ENCODE data around the gene TBX1. TPM values are rescaled to one million over a fixed set of nuclear protein-coding genes. Genes with fewer than 3 reads are reported as not detected.

TBX1 gene
- total RNA-seq, 3 donors from 2014 or later, result 0.96 to 9.2 (median 2.9) TPM

DNA sequence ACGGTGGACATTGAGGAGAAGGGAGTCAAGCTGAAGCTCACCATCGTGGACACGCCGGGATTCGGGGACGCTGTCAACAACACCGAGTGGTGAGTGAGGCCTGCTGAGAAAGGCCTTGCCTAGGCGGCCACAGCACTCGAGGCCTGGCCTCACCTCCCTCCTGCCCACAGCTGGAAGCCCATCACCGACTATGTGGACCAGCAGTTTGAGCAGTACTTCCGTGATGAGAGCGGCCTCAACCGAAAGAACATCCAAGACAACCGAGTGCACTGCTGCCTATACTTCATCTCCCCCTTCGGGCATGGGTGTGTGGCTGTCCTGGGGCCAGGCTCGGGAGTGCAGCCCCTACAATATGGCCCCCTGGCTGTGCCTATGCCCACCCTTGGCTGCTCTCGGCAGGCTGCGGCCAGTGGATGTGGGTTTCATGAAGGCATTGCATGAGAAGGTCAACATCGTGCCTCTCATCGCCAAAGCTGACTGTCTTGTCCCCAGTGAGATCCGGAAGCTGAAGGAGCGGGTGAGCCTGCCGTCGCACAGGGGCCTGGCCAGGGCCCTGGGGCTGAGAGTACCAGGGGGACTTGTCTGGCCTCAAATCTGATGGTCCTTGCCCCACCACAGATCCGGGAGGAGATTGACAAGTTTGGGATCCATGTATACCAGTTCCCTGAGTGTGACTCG, 40.3 kb upstream of the TBX1 start:
- TF ChIP-seq, protein P1, sequence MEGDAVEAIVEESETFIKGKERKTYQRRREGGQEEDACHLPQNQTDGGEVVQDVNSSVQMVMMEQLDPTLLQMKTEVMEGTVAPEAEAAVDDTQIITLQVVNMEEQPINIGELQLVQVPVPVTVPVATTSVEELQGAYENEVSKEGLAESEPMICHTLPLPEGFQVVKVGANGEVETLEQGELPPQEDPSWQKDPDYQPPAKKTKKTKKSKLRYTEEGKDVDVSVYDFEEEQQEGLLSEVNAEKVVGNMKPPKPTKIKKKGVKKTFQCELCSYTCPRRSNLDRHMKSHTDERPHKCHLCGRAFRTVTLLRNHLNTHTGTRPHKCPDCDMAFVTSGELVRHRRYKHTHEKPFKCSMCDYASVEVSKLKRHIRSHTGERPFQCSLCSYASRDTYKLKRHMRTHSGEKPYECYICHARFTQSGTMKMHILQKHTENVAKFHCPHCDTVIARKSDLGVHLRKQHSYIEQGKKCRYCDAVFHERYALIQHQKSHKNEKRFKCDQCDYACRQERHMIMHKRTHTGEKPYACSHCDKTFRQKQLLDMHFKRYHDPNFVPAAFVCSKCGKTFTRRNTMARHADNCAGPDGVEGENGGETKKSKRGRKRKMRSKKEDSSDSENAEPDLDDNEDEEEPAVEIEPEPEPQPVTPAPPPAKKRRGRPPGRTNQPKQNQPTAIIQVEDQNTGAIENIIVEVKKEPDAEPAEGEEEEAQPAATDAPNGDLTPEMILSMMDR (IDR thresholded peaks at IDR 0.05), result no peak
- intact Hi-C loops (cut with DNase I; ENCODE audit: low total_unique reads), result no loop called here
- Histone ChIP-seq H3K4me3 (no peak overlapping the region), H3K36me3 (no peaks in the 10 kb centered on the region), H3K27ac (no peak overlapping the region), H3K27me3 (peaks cover 0 to 2% of the 10 kb centered on the region in 2 donors), H3K4me1 (peaks cover 5 to 9% of the 10 kb centered on the region in 2 donors), H3K9me3 (no peaks in the 10 kb centered on the region)
- DNase-seq (ENCODE audit: low spot score in 2 of 2), result no peak

DNA sequence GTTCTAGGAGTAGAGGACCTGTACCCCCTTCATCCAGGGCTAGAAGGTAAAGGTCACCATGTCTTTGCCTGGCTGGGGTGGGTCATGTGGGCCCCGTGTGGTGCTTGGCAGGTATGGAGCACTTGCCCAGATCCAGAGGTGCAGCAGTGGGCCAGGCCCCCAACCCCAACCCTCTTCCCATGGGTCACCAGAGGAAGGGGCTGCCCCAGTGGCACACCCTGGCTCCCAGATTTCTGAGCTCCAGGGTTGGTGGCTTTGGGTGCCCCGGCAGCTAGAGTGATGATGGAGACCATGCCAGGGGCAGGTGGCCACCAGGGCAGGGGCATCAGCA, 39.6 kb upstream of the TBX1 start:
- H3K36me3 ChIP-seq, result no peaks in the 10 kb centered on the region
- DNase-seq (ENCODE audit: low spot score in 2 of 2), result no peak
- H3K4me1 ChIP-seq, result peaks cover 5 to 9% of the 10 kb centered on the region in 2 donors
- peaks cover 0 to 2% of the 10 kb centered on the region in 2 donors for H3K27me3 ChIP-seq
- no peak overlapping the region for H3K27ac ChIP-seq
- TF ChIP-seq POLR2AphosphoS5 (IDR thresholded peaks at IDR 0.05) (no peak), POLR2A (IDR thresholded peaks at IDR 0.05) (no peak)
- TF ChIP-seq, protein P1 (IDR thresholded peaks at IDR 0.05), result no peak
- intact Hi-C loops (cut with DNase I; ENCODE audit: low total_unique reads), result no loop called here
- no peaks in the 10 kb centered on the region for H3K9me3 ChIP-seq
- no peak overlapping the region for H3K4me3 ChIP-seq

DNA sequence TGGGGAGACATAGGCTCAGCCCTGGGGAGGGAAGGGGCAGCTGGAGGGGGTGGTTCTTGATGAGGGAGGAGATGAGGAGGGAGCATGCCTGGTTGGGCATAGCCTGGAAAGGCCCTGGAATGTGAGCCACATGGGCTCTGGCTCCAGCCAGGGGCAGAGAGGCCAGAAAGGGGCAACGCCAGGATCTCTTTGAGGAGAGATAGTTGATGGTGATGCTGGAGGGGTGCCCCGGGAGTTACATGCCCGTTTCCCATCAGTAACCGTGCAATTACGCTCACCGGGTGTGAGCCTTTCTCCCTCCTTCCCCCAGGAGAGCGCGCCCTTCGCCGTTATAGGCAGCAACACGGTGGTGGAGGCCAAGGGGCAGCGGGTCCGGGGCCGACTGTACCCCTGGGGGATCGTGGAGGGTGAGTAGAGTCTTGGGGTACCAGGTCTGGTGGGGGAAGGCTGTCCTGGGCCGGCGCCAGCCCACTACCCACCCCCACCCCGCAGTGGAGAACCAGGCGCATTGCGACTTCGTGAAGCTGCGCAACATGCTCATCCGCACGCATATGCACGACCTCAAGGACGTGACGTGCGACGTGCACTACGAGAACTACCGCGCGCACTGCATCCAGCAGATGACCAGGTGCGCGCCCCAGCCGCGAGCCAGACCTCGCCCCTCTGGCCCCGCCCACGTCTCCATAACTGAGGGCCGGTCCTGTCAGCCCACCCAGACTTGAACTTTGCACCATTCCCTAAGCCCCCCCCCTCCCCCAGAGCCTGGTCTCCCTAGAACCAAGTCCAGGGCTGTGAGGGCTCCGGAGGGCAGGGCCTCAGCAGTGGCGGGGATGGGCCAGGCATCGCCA, 39.0 kb upstream of the TBX1 start:
- Histone ChIP-seq H3K4me1 (peaks cover 5 to 9% of the 10 kb centered on the region in 2 donors), H3K4me3 (no peak overlapping the region), H3K27me3 (peaks cover 0 to 2% of the 10 kb centered on the region in 2 donors), H3K27ac (no peak overlapping the region), H3K36me3 (no peaks in the 10 kb centered on the region), H3K9me3 (no peaks in the 10 kb centered on the region)
- DNase-seq (ENCODE audit: low spot score in 2 of 2), result no peak
- intact Hi-C loops (cut with DNase I; ENCODE audit: low total_unique reads), result no loop called here
- no peak for TF ChIP-seq POLR2A (IDR thresholded peaks at IDR 0.05)

DNA sequence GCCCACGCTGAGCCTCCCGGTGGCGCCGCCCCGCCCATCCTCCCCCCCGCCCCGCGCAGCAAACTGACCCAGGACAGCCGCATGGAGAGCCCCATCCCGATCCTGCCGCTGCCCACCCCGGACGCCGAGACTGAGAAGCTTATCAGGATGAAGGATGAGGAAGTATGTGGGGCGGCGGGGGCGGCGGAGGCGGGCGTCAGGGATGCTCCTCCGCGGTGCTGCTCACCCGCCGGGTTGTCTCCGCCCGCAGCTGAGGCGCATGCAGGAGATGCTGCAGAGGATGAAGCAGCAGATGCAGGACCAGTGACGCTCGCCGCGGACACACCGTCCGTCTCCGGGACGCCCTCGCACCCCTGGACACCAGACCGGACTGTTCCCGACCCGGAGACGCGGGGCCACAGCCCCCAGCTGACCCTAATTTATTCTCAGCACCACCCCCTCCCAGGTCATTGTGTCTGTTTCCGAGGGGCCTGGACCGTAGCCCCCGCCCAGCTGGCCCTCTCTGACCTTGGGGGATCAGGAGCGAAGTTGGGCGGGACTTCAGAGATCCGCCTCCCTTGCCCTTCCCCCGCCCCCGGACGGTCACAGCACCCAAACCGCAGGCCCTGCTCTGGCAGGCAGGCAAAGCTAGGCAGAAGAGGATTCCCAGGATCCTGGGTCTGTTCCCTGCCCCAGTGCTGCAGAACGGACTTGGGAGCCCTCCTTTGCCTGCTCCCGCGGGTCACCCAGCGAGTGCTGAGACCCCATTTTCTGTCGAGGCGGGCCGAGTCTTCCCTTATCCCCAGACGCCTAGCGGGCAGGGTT, 38.2 kb upstream of the TBX1 start:
- H3K27me3 ChIP-seq, result peaks cover 0 to 2% of the 10 kb centered on the region in 2 donors
- TF ChIP-seq, protein P1 (IDR thresholded peaks at IDR 0.05), result no peak
- no peak for TF ChIP-seq POLR2AphosphoS5 (IDR thresholded peaks at IDR 0.05)
- no peak for TF ChIP-seq POLR2A (IDR thresholded peaks at IDR 0.05)
- intact Hi-C loops (cut with DNase I; ENCODE audit: low total_unique reads), result no loop called here
- H3K9me3 ChIP-seq, result no peaks in the 10 kb centered on the region
- no peak overlapping the region for H3K4me3 ChIP-seq
- peaks cover 3 to 9% of the 10 kb centered on the region in 2 donors for H3K4me1 ChIP-seq
- no peak for DNase-seq (ENCODE audit: low spot score in 2 of 2)
- H3K36me3 ChIP-seq, result no peaks in the 10 kb centered on the region
- H3K27ac ChIP-seq, result no peak overlapping the region

DNA sequence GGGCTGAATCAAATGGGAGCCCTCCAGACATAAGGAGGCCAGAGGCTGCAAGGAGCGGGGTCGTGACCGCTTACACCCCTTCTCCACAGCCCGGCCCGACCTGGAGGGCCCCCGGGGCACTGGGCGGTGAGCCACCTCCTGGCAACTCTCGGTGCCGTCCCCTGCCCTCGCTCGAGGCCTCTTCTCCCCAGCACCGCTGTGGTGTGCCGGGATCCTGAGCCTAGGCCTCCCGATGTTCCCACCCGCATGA, 37.7 kb upstream of the TBX1 start:
- peaks cover 0 to 2% of the 10 kb centered on the region in 2 donors for H3K27me3 ChIP-seq
- H3K36me3 ChIP-seq, result no peaks in the 10 kb centered on the region
- H3K4me1 ChIP-seq, result peaks cover 0 to 6% of the 10 kb centered on the region in 2 donors
- DNase-seq (ENCODE audit: low spot score in 2 of 2), result no peak
- H3K4me3 ChIP-seq, result no peak overlapping the region
- H3K9me3 ChIP-seq, result no peaks in the 10 kb centered on the region
- no peak overlapping the region for H3K27ac ChIP-seq
- intact Hi-C loops (cut with DNase I; ENCODE audit: low total_unique reads), result no loop called here
- TF ChIP-seq POLR2A (IDR thresholded peaks at IDR 0.05) (no peak), POLR2AphosphoS5 (IDR thresholded peaks at IDR 0.05) (no peak)
- TF ChIP-seq, protein P1 (IDR thresholded peaks at IDR 0.05), result no peak
